K562 (cell line): ENCODE results near the gene PUM1. TPM values are rescaled to one million over a fixed set of nuclear protein-coding genes. Genes with fewer than 3 reads are reported as not detected.
A peak's percentile ranks its signal among the peaks of the same experiment; 100 is the strongest.

Experiments
- ATAC-seq: fragments of 200-7000 bp; cut with Tn5 transposase; 3 replicates; pipeline ENCODE4 v1.9.1; 2020; ENCODE audit warnings: moderate library complexity
- BruUV-seq: library from RNA; stranded (reverse); fragments of 400-500 nt; replicated peaks from 2 replicates; lab custom pipeline; 2021; lab: Mats Ljungman, UMichigan
- CTCF ChIA-PET: fragments of 300-600 bp; formaldehyde crosslinking; extraction: SDS; loops from one replicate; lab custom pipeline; 2021; ENCODE audit warnings: low intra/inter-chr PET ratio; lab: Yijun Ruan, JAX
- POLR2A ChIA-PET: fragments of 300-600, 350-650 bp; sonication (Branson Sonifier 250); formaldehyde crosslinking; extraction: SDS; loops from one replicate; lab custom pipeline; 2021; ENCODE audit warnings: antibody characterized with exemption, inconsistent platforms; lab: Yijun Ruan, JAX
- DNase-seq, 4 experiments: peaks; one replicate each; pipeline versions ENCODE4 v3.0.0 to v3.0.0-alpha.2; 2011 to 2018; ENCODE audit warnings: low spot score in 3 of 4, mixed read lengths in 3 of 4; ENCODE audit errors: extremely low read depth in 1 of 4
- FAIRE-seq: peaks from 2 replicates; lab custom pipeline; 2011; peaks lifted over from hg19 to GRCh38; lab: Jason Lieb, UNC
- H2AFZ ChIP-seq: 2 replicates; pipeline ENCODE4 v1.6.0; 2011; ENCODE audit warnings: low read depth, low read length, control low read depth, inconsistent platforms
- H3K27ac ChIP-seq: fragments of 200-600 bp; 3 replicates; pipeline ENCODE4 v1.8.0; 2011; ENCODE audit warnings: low read depth, mild to moderate bottlenecking, control low read depth, inconsistent platforms, low read length, moderate library complexity, mixed read lengths; ENCODE audit errors: extremely low read depth
- H3K27me3 ChIP-seq, 2 experiments: fragments of 300-600 bp in 1 of 2; 2 replicates in 1 of 2; 3 replicates in 1 of 2; pipeline versions ENCODE4 v1.6.0 to v1.8.0; 2011; ENCODE audit warnings: inconsistent platforms in 2 of 2, low read length in 2 of 2, mild to moderate bottlenecking in 1 of 2, mixed read lengths in 1 of 2, moderate library complexity in 1 of 2; ENCODE audit not compliant: control insufficient read depth in 2 of 2, insufficient read depth in 2 of 2
- H3K36me3 ChIP-seq: fragments of 300-600 bp; 3 replicates; pipeline ENCODE4 v1.8.0; 2011; ENCODE audit warnings: mild to moderate bottlenecking, low read length, inconsistent platforms; ENCODE audit not compliant: control insufficient read depth, insufficient read depth
- H3K4me1 ChIP-seq, 2 experiments: fragments of 200-600 bp in 1 of 2; replicated peaks in 1 of 2; 2 replicates in 1 of 2; 3 replicates in 1 of 2; pipeline versions ENCODE4 v1.5.1 to v1.8.0; 2011; ENCODE audit warnings: inconsistent platforms in 2 of 2, low read length in 2 of 2, mild to moderate bottlenecking in 1 of 2, mixed read lengths in 1 of 2, moderate library complexity in 1 of 2; ENCODE audit not compliant: control insufficient read depth in 2 of 2, insufficient read depth in 2 of 2
- H3K4me2 ChIP-seq: 2 replicates; pipeline ENCODE4 v1.6.1; 2011; ENCODE audit warnings: low read length, control low read depth, inconsistent platforms, mixed read lengths; ENCODE audit not compliant: insufficient read depth
- H3K4me3 ChIP-seq: fragments of 200-600 bp; sonication (generic), shearing (Covaris generic); 2 replicates; pipeline ENCODE4 v1.5.1; 2016; ENCODE audit warnings: control low read depth, inconsistent platforms
- H3K79me2 ChIP-seq: fragments of 200-600 bp; 3 replicates; pipeline ENCODE4 v1.8.0; 2011; ENCODE audit warnings: low read length, inconsistent platforms; ENCODE audit not compliant: control insufficient read depth, insufficient read depth
- H3K9ac ChIP-seq, 2 experiments: 2 replicates each; pipeline versions ENCODE4 v1.6.0 to v1.6.1; 2011; ENCODE audit warnings: low read depth in 2 of 2, low read length in 2 of 2, control low read depth in 1 of 2, inconsistent platforms in 1 of 2, mild to moderate bottlenecking in 1 of 2, mixed read lengths in 1 of 2; ENCODE audit not compliant: insufficient read depth in 1 of 2
- H3K9me1 ChIP-seq: one replicate; pipeline ENCODE4 v1.6.0; 2011; ENCODE audit warnings: inconsistent platforms, mild to moderate bottlenecking, low read length, moderate library complexity; ENCODE audit not compliant: control insufficient read depth, insufficient read depth
- H3K9me3 ChIP-seq: replicated peaks from 2 replicates; pipeline ENCODE4 v1.5.1; 2011; ENCODE audit warnings: low read depth, low read length, inconsistent platforms; ENCODE audit not compliant: control insufficient read depth, insufficient read depth
- H4K20me1 ChIP-seq: replicated peaks from 2 replicates; pipeline ENCODE4 v1.6.1; 2011; ENCODE audit warnings: low read length, inconsistent platforms, mixed read lengths; ENCODE audit not compliant: control insufficient read depth, insufficient read depth
- E2F5 ChIP-seq: sonication (generic); formaldehyde crosslinking; IDR thresholded peaks from 2 replicates; pipeline ENCODE4 v1.8.0; 2022; ENCODE audit warnings: mild to moderate bottlenecking, missing genetic modification reagents
- MBD1 ChIP-seq: fragments of 250-450 bp; sonication (Bioruptor Pico); IDR thresholded peaks from 2 replicates; pipeline ENCODE4 v1.8.0; 2022; ENCODE audit warnings: inconsistent platforms
- RNF219 ChIP-seq: fragments of 250-450 bp; sonication (Bioruptor Pico); IDR thresholded peaks from 2 replicates; pipeline ENCODE4 v1.5.0; 2022; ENCODE audit warnings: mild to moderate bottlenecking
- ZBTB40 ChIP-seq, 2 experiments: fragments of 450-650 bp in 1 of 2; sonication (generic) in 1 of 2; formaldehyde crosslinking in 1 of 2; IDR thresholded peaks; 2 replicates each; pipeline versions ENCODE4 v1.7.1 to v1.9.0; 2016 to 2022; ENCODE audit warnings: inconsistent platforms in 1 of 2, mild to moderate bottlenecking in 1 of 2, missing genetic modification reagents in 1 of 2
- WGBS: fragments of 100-300 bp; shearing (Covaris generic); methylation state at CpG from one replicate; pipeline ENCODE4 v1.1.6; 2016; ENCODE audit warnings: low coverage, mixed read lengths; ENCODE audit not compliant: insufficient coverage; ENCODE audit errors: missing lambda C conversion rate; 5-methylcytosine and 5-hydroxymethylcytosine counted together
- in situ Hi-C: fragments of 300-500 bp; cut with MboI; formaldehyde crosslinking; loops from 4 replicates; pipeline ENCODE4 v1.15.0; 2018; ENCODE audit warnings: inconsistent platforms, mixed read lengths
- intact Hi-C: fragments of 100-400 bp; cut with micrococcal nuclease; formaldehyde crosslinking; loops from 2 replicates; pipeline ENCODE4 v1.14.2; 2022
- polyA plus RNA-seq, 8 experiments: library from polyadenylated mRNA; depleted of rRNA in 4 of 8; stranded (reverse) in 5 of 8; unstranded in 3 of 8; fragments of >200 nt; fragmentation: Nextera tagmentation in 2 of 8; fragmentation: Illumina TruSeq in 1 of 8; extraction: Ambion mirVana in 2 of 8; extraction: Trizol in 1 of 8; gene quantifications; 2 replicates each; pipeline versions ENCODE4 v1.2.1 to v1.2.3, GENCODE V29; 2011 to 2014; ENCODE audit warnings: inconsistent platforms in 1 of 8, missing spikeins in 1 of 8
- total RNA-seq, 7 experiments: library from RNA; depleted of rRNA in 6 of 7; stranded (reverse); fragments of >200 nt in 6 of 7; fragmentation: Illumina TruSeq in 2 of 7; extraction: Trizol in 2 of 7; gene quantifications; 2 replicates each; pipeline versions ENCODE4 v1.2.1 to v1.2.3, GENCODE V29; 2011 to 2021; ENCODE audit warnings: low replicate concordance in 1 of 7

Gene PUM1
- total and polyA plus RNA-seq, 9 of the 15 experiments (the other 6 are each of a cell fraction or from before 2014, with no cell fraction given) = 37.7 to 104 (median 55.7) TPM

- in situ Hi-C loops = no loop called here
- WGBS = 6% methylated on average over 10 of the region's 10 CpGs
- TF ChIP-seq MBD1 (CRISPR knock-in tag) (no peak), ZBTB40 (IDR thresholded peaks at IDR 0.05) (peak; percentile 65), ZBTB40 (CRISPR knock-in tag; IDR thresholded peaks at IDR 0.05) (no peak), E2F5 (no peak), RNF219 (no peak)
These were observed 146.3 kb downstream of the PUM1 start for GRCh38 chr1:30919025-30919881.

More at GRCh38 chr1:30919025-30919881, 146.3 kb downstream of the PUM1 start:
- H3K27ac ChIP-seq = peak overlapping the region; percentile 92
- H3K9me1 ChIP-seq = no peaks in the 10 kb centered on the region
- no peak overlapping the region for H3K4me3 ChIP-seq
- no TSS peak for BruUV-seq
- H4K20me1 ChIP-seq = no peaks in the 10 kb centered on the region
- H3K4me2 ChIP-seq = peak overlapping the region; percentile 79
- intact Hi-C loops = no loop called here
- peaks cover 36 to 37% of the 10 kb centered on the region in 2 experiments for H3K4me1 ChIP-seq
- FAIRE-seq = peak; percentile 98
- ATAC-seq = peak; percentile 90
- peak; percentile 72 to 95 (median 74) for DNase-seq
- no peaks in the 10 kb centered on the region for H3K79me2 ChIP-seq
- no peaks in the 10 kb centered on the region for H3K9me3 ChIP-seq
- H3K36me3 ChIP-seq = no peaks in the 10 kb centered on the region
- H2AFZ ChIP-seq = peak overlapping the region; percentile 85
- H3K27me3 ChIP-seq = no peaks in the 10 kb centered on the region
- ChIA-PET POLR2A (interaction anchor here (0.6 to 2.6 kb wide), 20 partner anchors 8 to 200 kb away, joined by 3 to 22 read pairs (median 4); no protein-coding TSS in a partner anchor), CTCF (interaction anchor here (1.2 kb wide), 1 partner anchor 118 kb away, joined by 3 read pairs; no protein-coding TSS in a partner anchor)
- peak overlapping the region; percentile 53 to 64; a peak in 3 of 4 replicates for H3K9ac ChIP-seq
